Tibial nerve (tissue), 4 donors: ENCODE measurements around the gene JADE2. TPM values are rescaled to one million over a fixed set of nuclear protein-coding genes. Genes with fewer than 3 reads are reported as not detected.

Experiments used
- DNase-seq, 2 donors: peaks; one replicate each; pipeline ENCODE4 v3.0.0-alpha.2; 2019; ENCODE audit warnings: low spot score in 2 of 2
- H3K27ac ChIP-seq, 4 donors: fragments of 200-600 bp; sonication (generic) in 3 of 4; one replicate each; pipeline ENCODE4 v1.5.1; 2017 to 2019; ENCODE audit warnings: mild to moderate bottlenecking in 1 of 4
- H3K27me3 ChIP-seq, 2 donors: fragments of 200-600 bp; sonication (generic) in 1 of 2; one replicate each; pipeline versions ENCODE4 v1.5.1 to v1.6.0; 2017 to 2019
- H3K36me3 ChIP-seq, 3 donors: fragments of 200-600 bp; sonication (generic); one replicate each; pipeline ENCODE4 v1.5.1; 2018 to 2019
- H3K4me1 ChIP-seq, 4 donors: fragments of 200-600 bp; sonication (generic) in 3 of 4; one replicate each; pipeline ENCODE4 v1.5.1; 2017 to 2019
- H3K4me3 ChIP-seq, 4 donors: fragments of 200-600 bp; sonication (generic) in 3 of 4; one replicate each; pipeline ENCODE4 v1.5.1; 2017 to 2019; ENCODE audit warnings: mild to moderate bottlenecking in 1 of 4, moderate library complexity in 1 of 4
- H3K9me3 ChIP-seq, 4 donors: fragments of 200-600 bp; sonication (generic) in 3 of 4; one replicate each; pipeline ENCODE4 v1.5.1; 2017 to 2019
- EP300 ChIP-seq, 2 donors: sonication (generic); formaldehyde crosslinking; IDR thresholded peaks; one replicate each; pipeline ENCODE4 v1.6.1; 2017; ENCODE audit warnings: antibody characterized with exemption in 2 of 2, mild to moderate bottlenecking in 1 of 2
- POLR2A ChIP-seq, 2 donors: fragments of 450-650 bp; IDR thresholded peaks; one replicate each; pipeline ENCODE4 v1.6.1; 2017; ENCODE audit warnings: antibody characterized with exemption in 2 of 2, mild to moderate bottlenecking in 2 of 2, moderate library complexity in 2 of 2
- WGBS, 2 donors: methylation state at CpG; one replicate each; pipeline ENCODE4 v1.1.5; 2018; 5-methylcytosine and 5-hydroxymethylcytosine counted together
- total RNA-seq, 4 donors: library from RNA; depleted of rRNA; stranded (reverse); fragments of >200 nt; gene quantifications; one replicate each; pipeline ENCODE4 v1.1.0, GENCODE V29; 2016
- TF ChIP-seq, protein P1 (sequence below), 5 experiments: fragments of 200-600 bp in 3 of 5; fragments of 450-650 bp in 2 of 5; sonication (generic) in 3 of 5; IDR thresholded peaks; one replicate each; pipeline ENCODE4 v1.5.1; 2016 to 2019; ENCODE audit warnings: antibody characterized with exemption in 5 of 5, mild to moderate bottlenecking in 3 of 5, moderate library complexity in 2 of 5

JADE2 gene
- total RNA-seq, 4 donors from 2014 or later, result 58.8 to 90.6 (median 73.9) TPM

DNA sequence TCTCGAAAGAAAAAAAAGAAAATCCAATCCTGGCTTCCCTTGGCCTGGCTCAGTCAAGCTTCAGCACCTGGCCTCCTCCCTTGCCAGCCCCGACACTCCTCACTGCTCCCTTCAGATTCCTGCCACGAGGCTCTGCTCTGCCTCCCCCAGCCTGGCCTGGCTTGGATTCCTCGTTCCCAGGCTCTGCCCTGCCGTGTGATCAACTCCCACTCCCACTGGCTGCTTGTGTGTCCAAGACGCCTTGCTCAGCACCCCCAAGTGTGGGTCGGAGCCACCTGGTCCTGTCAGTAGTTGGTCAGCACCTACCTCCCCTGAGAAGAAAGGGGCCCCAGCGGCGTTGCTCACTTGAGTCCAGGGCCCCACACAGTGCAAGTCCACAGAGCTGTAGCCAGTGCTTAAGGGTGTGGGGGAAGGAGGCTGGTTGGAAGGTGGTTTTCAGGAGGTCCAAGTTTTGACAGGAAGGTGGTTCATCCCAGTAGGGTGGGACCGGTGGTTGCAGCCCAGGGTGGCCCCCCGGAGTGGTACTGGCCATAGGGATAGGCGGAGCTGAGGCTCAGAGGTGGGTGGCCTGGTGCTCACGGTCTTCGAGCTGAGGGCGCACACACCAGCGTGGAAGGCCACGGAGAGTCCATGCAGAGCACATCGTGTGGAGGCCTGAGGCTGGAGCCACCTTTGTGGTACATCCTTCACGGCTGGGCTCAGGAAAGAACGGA lies 46.4 kb downstream of the JADE2 start:
- Histone ChIP-seq H3K27ac (peak overlapping the region in 3 of 4 donors; percentile 11 to 91 (median 76)), H3K36me3 (peaks cover 0 to 99% (median 48%) of the 10 kb centered on the region in 3 donors), H3K4me1 (peaks cover 0 to 58% (median 39%) of the 10 kb centered on the region in 4 donors), H3K4me3 (no peak overlapping the region), H3K9me3 (no peaks in the 10 kb centered on the region), H3K27me3 (no peaks in the 10 kb centered on the region)
- 80 to 92% methylated on average over 20 of the region's 20 CpGs for WGBS, 2 donors
- no peak for DNase-seq
- no peak for TF ChIP-seq POLR2A (IDR thresholded peaks at IDR 0.05)
- no peak for TF ChIP-seq EP300 (IDR thresholded peaks at IDR 0.05)
- TF ChIP-seq, protein P1, sequence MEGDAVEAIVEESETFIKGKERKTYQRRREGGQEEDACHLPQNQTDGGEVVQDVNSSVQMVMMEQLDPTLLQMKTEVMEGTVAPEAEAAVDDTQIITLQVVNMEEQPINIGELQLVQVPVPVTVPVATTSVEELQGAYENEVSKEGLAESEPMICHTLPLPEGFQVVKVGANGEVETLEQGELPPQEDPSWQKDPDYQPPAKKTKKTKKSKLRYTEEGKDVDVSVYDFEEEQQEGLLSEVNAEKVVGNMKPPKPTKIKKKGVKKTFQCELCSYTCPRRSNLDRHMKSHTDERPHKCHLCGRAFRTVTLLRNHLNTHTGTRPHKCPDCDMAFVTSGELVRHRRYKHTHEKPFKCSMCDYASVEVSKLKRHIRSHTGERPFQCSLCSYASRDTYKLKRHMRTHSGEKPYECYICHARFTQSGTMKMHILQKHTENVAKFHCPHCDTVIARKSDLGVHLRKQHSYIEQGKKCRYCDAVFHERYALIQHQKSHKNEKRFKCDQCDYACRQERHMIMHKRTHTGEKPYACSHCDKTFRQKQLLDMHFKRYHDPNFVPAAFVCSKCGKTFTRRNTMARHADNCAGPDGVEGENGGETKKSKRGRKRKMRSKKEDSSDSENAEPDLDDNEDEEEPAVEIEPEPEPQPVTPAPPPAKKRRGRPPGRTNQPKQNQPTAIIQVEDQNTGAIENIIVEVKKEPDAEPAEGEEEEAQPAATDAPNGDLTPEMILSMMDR (IDR thresholded peaks at IDR 0.05), result no peak

DNA sequence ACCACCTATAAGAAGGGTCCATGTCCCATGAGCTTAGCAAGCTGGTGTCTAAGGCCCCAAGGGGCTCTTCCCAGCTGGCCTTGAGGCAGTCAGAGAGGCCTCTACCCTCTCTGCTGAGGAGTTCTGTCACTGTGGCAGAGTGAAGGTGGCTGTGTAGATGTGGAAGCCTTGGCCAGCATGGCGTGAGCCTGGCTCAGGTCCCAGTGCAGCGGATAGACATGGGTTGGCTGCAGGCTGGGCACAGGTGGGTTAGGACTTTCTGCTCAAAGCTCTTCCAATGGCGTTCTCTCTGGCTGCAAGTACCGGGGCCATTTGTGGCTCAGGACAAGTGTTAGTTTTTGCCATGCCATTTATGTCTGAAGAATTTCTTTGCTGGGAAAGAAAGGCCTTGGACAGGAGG lies 47.3 kb downstream of the JADE2 start:
- Histone ChIP-seq H3K27me3 (no peaks in the 10 kb centered on the region), H3K9me3 (no peaks in the 10 kb centered on the region), H3K4me3 (no peak overlapping the region), H3K27ac (peak overlapping the region in 1 of 4 donors; percentile 91), H3K4me1 (peaks cover 0 to 58% (median 36%) of the 10 kb centered on the region in 4 donors), H3K36me3 (peaks cover 0 to 99% (median 45%) of the 10 kb centered on the region in 3 donors)
- 93 to 99% methylated on average over 4 of the region's 4 CpGs for WGBS, 2 donors
- no peak for TF ChIP-seq EP300 (IDR thresholded peaks at IDR 0.05)
- TF ChIP-seq POLR2A (IDR thresholded peaks at IDR 0.05), result no peak
- TF ChIP-seq, protein P1 (IDR thresholded peaks at IDR 0.05), result no peak
- no peak for DNase-seq

DNA sequence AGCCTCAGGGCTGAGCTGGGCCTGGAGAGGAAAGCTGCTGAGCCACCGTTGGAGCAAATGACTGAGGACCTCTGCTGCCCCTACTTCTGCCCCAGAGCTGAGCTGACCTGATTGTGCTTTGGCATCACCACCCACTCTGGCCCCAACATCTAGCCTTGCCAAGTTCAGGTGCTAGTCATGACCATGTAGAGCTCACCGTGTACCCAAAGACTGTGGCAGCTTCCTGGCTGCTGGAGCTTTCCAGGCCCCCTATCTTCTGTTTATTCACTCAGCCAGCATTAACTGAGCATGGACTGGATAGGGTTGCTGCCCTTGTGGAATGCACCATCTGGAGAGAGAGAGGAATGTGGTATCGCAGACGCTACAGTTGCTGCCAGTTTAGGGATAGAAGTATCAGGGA lies 49.1 kb downstream of the JADE2 start:
- Histone ChIP-seq H3K27ac (no peak overlapping the region), H3K9me3 (no peaks in the 10 kb centered on the region), H3K4me3 (no peak overlapping the region), H3K4me1 (peaks cover 0 to 50% (median 19%) of the 10 kb centered on the region in 4 donors), H3K27me3 (no peaks in the 10 kb centered on the region), H3K36me3 (peaks cover 7 to 97% (median 57%) of the 10 kb centered on the region in 3 donors)
- WGBS, 2 donors, result 42 to 47% methylated on average over 4 of the region's 4 CpGs
- no peak for DNase-seq
- TF ChIP-seq, protein P1 (IDR thresholded peaks at IDR 0.05), result no peak
- TF ChIP-seq EP300 (IDR thresholded peaks at IDR 0.05), result no peak
- no peak for TF ChIP-seq POLR2A (IDR thresholded peaks at IDR 0.05)

DNA sequence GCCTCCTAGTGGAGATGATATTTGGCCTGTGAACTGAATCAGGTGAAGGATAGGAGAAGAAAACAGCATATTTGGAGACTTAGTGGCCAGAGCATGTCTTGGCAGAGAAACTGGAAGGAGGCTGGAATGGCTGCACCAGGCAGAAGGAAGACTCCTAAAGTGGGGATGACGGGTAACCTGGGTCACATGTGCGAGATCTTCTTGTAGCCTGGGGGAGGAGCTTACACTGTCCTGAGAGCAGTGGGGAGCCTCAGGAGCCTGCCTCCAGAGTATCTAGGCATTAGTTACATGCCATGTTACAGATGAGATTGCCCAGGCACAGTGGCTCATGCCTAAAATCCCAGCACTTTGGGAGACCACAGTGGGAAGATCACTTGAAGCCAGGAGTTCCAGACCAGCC lies 49.8 kb downstream of the JADE2 start:
- Histone ChIP-seq H3K36me3 (peaks cover 7 to 96% (median 61%) of the 10 kb centered on the region in 3 donors), H3K4me3 (no peak overlapping the region), H3K4me1 (peaks cover 0 to 50% (median 11%) of the 10 kb centered on the region in 4 donors), H3K27ac (no peak overlapping the region), H3K27me3 (no peaks in the 10 kb centered on the region), H3K9me3 (no peaks in the 10 kb centered on the region)
- no peak for DNase-seq
- TF ChIP-seq EP300 (IDR thresholded peaks at IDR 0.05) (no peak), POLR2A (IDR thresholded peaks at IDR 0.05) (no peak)
- TF ChIP-seq, protein P1 (IDR thresholded peaks at IDR 0.05), result no peak
- 73 to 89% methylated on average over 2 of the region's 2 CpGs for WGBS, 2 donors

DNA sequence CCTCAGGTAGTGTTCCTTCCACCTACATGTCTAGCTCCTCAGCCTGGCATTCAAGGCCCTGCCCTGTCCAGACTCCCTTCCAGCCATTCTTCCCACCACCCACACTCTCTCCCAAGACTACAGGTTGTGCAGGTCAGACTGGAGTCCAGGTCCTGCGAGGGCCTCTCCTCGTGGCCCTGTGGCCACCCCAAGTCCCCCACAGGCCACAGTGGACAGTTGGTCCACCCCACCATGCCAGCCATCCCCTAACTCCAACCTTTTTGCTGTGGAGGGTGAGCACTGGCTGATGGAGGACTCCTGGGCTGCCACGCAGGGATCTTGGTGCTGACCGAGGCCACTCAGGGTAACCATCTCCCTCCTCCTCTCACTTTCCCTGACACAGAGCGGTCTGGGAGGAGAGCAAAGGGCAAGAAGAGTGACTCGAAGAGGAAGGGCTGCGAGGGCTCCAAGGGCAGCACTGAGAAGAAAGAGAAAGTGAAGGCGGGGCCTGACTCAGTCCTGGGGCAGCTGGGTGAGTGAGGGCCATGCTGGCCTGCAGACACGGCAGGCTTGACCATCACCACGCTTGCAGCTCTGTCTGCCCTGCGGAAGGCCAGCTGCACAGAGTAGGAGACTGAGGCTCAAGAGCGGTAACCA lies 51.0 kb downstream of the JADE2 start:
- DNase-seq, result no peak
- peaks cover 0 to 49% (median 4%) of the 10 kb centered on the region in 4 donors for H3K4me1 ChIP-seq
- H3K36me3 ChIP-seq, result peaks cover 7 to 96% (median 61%) of the 10 kb centered on the region in 3 donors
- no peak overlapping the region for H3K4me3 ChIP-seq
- no peaks in the 10 kb centered on the region for H3K9me3 ChIP-seq
- TF ChIP-seq POLR2A (IDR thresholded peaks at IDR 0.05) (no peak), EP300 (IDR thresholded peaks at IDR 0.05) (no peak)
- TF ChIP-seq, protein P1 (IDR thresholded peaks at IDR 0.05), result no peak
- 63 to 79% methylated on average over 12 of the region's 12 CpGs for WGBS, 2 donors
- no peaks in the 10 kb centered on the region for H3K27me3 ChIP-seq
- H3K27ac ChIP-seq, result peak overlapping the region in 1 of 4 donors; percentile 59
